Activated CD4-positive, alpha-beta T cell treated with anti-CD3 and anti-CD28 coated beads for 48 hours (primary cell): ENCODE data around the gene LGR6.
A peak's percentile ranks its signal among the peaks of the same experiment; 100 is the strongest.

Experiments
- DNase-seq: peaks from one replicate; pipeline ENCODE4 v3.0.0-alpha.2; 2020

LGR6 gene

DNA sequence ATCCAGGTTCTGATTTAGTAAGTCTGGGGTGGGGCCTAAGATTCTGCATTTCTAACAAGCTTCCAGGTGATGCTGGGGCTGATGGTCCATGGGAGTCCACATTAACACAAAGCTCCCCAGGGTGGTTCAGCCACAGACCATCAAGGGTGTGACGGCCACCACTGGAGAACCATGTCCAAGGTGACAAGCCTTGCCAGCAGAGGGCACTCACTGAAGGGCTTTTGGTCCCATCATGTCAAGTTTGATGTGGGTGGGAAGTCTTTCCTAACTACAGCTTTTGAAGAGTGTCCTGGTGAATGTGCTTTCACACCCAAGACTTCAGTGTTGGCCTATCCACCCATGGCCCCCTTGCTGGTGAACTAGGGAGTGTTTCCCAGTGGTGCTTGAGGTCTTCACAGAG is 81.0 kb downstream of the LGR6 start:
- DNase-seq: peak; percentile 62

- no peak for DNase-seq
Observed at GRCh38 chr1:202275061-202275770, 81.6 kb downstream of the LGR6 start.

- no peak for DNase-seq
Observed at GRCh38 chr1:202276081-202276715, 82.6 kb downstream of the LGR6 start.

DNA sequence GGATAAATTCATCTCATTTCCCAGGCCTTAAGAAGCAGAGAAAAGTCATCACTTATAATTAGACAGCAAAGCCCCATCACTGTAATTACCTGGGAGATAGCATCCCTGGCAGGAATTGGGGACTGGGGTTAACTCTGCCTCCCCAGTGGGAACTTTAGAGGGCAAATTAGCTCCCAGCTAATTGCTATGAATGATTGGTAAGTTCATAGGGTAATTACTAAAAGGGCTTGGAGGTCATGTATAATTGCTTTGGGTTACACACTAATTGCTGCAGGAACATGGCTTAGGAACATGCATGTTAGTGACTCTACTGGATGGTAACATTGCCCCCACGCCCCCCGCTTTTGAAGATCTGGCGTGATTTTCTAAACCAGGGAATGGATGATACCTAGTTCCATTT is 83.3 kb downstream of the LGR6 start:
- no peak for DNase-seq

DNA sequence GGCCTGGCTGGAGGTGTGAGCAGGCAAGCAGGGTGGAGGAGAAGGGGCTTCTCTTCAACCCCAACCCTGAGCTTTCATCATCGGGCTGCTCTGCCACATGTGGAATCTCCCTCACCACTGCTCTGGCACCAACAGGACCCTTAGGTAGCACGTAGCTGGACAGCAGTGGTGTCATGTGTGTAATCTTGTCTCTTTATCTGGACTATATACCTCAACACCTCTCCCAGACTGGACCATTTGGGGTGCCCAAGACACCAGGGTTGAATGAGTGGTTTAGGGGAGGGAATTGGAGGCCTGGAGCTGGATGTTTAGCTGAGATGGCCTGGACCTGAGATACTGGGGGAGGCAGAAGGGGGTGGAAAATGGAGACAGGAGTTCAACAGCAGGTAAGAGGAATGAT is 85.2 kb downstream of the LGR6 start:
- DNase-seq: no peak

GRCh38 chr1:202279806-202280205 is 86.2 kb downstream of the LGR6 start:
- DNase-seq: no peak

DNA sequence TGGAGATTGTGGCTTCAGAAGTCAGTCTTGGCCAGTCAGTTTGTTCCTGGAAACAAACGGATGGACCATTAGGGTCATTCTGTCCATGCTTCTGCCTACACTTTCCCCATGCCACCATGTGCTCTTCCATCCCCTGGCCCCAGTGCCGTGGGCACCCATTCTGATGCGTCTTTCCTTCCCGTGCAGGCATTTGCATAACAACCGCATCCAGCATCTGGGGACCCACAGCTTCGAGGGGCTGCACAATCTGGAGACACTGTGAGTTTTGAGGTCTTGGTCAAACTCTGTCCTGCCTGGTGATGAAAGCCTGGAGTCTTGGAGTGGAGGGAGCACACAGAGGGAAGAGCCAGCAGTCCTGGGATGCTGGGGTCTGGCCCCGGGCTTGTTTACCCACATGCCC is 87.0 kb downstream of the LGR6 start:
- DNase-seq: no peak

DNA sequence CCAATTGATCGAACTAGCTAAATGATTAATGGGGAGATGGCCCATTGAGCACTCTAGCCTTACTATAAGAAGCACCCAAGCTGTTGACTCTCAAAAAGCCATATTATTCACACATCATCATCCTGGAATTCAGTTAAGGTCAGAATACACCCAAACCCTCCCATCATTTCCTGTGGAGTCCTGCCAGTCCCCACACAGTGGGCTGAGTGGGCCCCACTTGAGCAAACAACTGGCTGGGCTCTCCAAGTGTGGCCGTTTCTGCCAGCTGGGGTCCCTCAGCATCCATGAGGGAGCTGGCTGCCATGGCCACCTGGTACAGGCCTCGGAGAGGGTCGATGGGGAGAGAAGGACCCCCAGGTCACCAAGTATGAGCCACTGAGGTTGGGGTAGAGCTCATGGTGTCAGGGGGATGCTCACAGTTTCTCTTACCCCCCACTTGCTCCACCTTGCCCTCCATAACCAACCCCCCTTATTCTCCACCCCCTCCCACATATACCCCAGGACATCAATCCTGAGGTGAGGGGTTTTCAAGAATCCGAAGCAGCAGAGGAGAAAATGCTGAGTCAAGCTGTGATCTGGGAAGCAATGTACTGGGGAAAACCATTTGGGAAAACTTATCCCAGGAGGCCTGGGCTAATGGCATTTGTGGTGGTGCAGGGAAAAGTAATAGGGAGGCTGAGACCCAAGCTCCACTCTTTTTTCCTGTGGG is 87.9 kb downstream of the LGR6 start:
- DNase-seq: no peak

GRCh38 chr1:202282025-202282371 is 88.4 kb downstream of the LGR6 start:
- DNase-seq: no peak

DNA sequence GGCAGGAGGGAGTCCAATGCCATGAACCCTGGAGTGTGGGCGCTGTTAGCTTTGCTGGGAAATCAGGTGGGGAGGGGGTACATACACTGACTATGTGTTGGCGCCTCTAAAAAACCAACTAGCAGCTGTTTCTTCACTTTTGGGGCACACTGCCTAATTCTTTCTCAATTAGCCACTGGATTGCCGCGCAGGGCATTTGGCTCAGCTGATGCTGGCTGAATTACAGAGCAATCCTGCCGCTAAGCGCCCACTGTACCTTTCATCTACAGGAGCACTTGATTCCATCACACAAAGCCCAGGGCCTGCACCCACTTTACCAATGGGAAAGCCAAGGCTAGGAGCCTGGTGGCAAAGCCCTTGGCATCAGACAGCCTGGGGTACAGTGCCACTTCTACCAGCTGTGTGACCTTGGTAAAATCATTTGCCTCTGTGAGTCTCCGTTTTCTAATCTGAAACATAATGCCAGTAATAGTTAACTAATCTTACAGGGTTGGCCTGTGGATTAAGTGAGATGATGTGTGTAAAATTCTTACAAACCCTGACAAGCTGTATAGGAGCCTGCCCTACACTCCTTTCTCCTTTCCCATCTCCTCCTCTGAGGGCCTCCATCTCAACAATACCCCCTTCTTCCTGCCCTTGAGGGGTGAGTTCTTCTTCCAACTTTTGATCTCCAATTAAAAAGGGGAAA is 89.1 kb downstream of the LGR6 start:
- no peak for DNase-seq

- DNase-seq: peak; percentile 12
Observed at GRCh38 chr1:202283379-202283844, 89.8 kb downstream of the LGR6 start.

DNA sequence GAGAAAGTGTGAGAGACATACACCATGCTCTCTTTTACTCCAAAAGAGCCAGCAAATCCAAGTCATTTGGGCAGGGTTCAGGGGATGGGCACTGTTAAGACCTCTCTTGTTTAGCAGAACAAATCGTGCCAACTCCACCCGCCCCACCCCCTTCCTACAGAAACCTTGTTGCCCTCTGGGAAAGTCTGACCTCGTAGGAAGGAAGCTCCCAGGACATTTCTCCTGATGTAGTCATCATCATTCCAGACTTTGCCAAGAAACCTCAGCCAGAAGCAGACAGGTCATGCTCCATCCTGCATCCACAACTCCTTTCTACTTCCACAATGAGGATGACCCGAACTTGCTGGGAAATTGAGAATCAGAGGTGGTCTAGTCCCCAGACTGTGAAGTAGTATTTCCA is 90.4 kb downstream of the LGR6 start:
- no peak for DNase-seq

DNA sequence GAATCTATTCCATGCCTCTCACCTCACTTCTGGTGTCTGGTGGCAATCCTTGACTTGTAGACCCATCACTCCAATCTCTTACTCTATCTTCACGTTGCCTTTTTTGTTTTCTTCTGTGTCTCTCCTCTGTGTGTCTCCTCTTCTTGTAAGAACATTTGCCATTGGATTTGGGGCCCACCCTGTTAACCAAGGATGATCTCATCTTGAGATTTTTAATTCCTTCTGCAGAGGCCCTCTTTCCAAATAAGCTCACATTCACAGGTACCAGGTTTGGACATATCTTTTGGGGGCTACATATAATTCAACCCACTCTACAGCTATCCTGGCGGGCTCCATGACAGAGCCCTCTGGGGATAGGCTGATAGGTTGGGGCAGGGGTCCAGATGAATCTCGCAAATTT is 92.3 kb downstream of the LGR6 start:
- DNase-seq: no peak

DNA sequence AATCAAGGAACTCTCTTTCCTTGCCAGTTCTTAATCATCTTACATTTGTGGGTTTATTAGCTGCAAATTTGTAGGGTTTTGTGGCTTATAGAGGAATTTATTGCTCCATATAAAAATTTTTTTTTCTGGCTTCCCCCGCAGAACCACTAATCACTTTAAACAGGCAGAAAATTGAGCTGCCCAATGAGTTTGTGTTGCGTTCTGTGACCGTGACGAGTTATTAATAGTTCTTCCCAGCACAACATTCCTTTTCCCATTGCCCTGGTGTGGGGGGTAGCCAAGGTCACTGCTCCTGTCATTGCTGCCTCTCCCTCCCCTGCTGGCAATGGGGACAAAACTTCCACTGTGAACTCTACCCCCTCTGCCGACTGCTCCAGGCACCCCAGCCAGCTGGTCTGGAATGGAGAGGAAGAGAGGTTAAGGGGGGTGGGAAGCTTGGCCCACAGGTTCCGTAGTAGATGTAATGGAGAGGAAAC is 93.1 kb downstream of the LGR6 start:
- DNase-seq: no peak

GRCh38 chr1:202287196-202287595 is 93.6 kb downstream of the LGR6 start:
- no peak for DNase-seq

DNA sequence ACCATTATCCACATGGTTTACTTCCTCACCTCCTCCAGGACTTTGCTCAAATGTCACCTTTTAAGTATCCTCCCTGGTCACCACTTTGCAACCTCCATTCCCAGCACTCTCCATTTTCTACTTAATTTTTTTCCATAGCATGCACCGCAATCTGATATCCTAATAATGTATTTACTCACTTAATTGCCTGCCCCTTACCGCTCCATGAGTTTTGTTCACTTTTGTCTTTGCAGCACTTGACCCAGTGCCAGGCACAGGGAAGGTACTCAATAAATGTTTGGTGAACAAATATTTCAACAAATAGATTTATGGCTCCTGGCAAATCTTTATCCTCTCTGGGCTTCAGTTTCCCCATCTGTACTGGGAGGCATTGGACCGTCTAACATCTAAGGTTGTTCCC is 94.6 kb downstream of the LGR6 start:
- no peak for DNase-seq

GRCh38 chr1:202289009-202289408 is 95.4 kb downstream of the LGR6 start:
- DNase-seq: no peak

DNA sequence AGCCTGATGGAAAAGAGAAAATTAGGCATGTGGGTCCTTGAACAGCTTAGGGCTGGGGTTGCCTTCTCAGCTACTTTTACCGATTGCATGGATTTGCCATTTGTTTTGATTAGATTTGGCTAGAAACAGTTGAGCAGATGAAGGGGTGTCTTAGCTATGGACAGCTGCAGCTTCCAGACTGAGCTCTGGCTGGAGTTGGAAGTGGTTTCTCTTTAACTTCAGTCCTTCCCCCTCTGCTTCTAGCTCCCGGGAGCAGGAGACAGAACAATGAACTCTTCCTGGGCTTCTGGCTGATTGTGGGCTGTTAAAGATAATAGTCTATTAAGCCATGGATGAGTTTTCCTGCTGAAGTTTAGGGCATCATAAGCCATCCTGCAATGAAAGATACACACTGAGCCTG is 97.4 kb downstream of the LGR6 start:
- DNase-seq: no peak

DNA sequence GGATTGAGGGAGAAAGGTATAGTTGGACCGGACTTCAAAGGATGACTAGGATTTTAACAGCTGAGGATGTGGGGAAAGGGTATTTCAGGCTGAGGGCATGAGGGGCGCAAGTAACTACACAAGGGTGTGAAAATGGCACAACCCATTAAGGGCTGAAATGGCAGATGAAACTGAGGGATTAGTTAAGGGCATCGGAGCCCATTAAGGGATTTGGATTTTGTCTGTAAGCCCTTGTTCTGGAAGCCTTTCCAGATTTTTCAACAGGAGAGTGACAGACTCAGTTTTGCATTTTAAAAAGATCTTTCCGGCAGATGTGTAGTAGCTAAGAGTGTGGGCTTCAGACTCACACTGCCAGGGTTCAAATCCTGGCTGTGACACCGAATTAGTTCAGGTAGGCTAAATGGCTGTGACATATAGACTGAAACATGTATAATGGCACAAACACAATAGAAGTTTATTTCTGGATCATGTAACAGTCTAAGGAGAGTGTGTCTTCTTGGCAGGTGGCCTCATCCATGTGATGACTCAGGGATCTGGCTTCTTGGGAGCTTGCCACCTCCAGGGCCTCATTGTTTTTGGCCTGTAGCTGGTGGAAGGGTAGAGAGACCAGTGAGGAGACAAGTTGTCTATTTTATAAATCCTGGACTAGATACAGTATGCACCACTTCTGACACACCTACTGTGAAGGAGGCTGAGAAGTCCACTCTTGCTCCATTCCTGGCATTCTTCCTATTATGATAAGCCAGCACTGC is 98.5 kb downstream of the LGR6 start:
- no peak for DNase-seq

DNA sequence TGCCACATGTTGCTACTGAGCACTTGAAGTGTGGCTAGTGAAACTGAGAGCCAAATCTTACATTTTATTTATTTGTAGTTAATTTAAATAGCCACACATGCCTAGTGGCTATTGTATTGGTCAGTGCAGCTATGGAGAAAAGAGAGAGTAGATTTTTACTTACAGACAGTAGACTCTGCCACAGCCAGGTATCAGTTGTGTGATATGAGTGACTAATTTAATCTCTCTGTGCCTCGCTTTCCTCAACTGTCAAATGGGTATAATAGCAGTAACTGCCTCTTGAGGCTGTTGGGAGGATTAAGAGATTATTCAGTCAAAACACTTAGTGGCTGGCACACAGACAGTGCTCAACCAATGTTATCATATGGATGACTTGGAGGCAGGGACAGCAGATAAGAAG is 99.2 kb downstream of the LGR6 start:
- DNase-seq: no peak

- DNase-seq: no peak
Observed at GRCh38 chr1:202293569-202293968, 100.0 kb downstream of the LGR6 start.

DNA sequence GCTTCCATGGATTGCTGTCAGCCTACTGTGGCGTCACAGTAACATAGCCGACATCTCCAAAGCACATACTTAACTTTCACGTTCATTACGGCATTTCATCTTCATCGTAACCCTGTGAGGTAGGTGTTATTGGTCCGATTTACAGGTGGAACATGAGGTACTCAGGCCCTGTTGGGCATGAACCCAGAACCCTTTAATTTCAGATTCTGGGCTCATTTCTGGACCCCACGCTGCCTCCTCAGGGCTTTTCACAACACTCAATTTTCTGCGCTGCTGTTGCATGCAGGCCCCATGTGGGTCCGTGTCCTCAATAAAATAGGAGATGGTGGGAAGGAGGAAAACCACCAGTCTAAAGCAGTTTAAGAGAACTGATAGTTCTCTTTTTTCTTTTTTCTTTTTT is 108.6 kb downstream of the LGR6 start:
- DNase-seq: no peak

- no peak for DNase-seq
Observed at GRCh38 chr1:202304375-202304774, 110.8 kb downstream of the LGR6 start.
